K562 (cell line): ENCODE measurements around the gene KMO. TPM values are rescaled to one million over a fixed set of nuclear protein-coding genes. Genes with fewer than 3 reads are reported as not detected.
A peak's percentile ranks its signal among the peaks of the same experiment; 100 is the strongest.

ENCODE experiments used
- ATAC-seq: fragments of 200-7000 bp; cut with Tn5 transposase; 3 replicates; pipeline ENCODE4 v1.9.1; 2020; ENCODE audit warnings: moderate library complexity
- BruUV-seq: library from RNA; stranded (reverse); fragments of 400-500 nt; replicated peaks from 2 replicates; lab custom pipeline; 2021; lab: Mats Ljungman, UMichigan
- CTCF ChIA-PET: fragments of 300-600 bp; formaldehyde crosslinking; extraction: SDS; loops from one replicate; lab custom pipeline; 2021; ENCODE audit warnings: low intra/inter-chr PET ratio; lab: Yijun Ruan, JAX
- POLR2A ChIA-PET: fragments of 300-600, 350-650 bp; sonication (Branson Sonifier 250); formaldehyde crosslinking; extraction: SDS; loops from one replicate; lab custom pipeline; 2021; ENCODE audit warnings: antibody characterized with exemption, inconsistent platforms; lab: Yijun Ruan, JAX
- DNase-seq, 4 experiments: peaks; one replicate each; pipeline versions ENCODE4 v3.0.0 to v3.0.0-alpha.2; 2011 to 2018; ENCODE audit warnings: low spot score in 3 of 4, mixed read lengths in 3 of 4; ENCODE audit errors: extremely low read depth in 1 of 4
- FAIRE-seq: peaks from 2 replicates; lab custom pipeline; 2011; peaks lifted over from hg19 to GRCh38; lab: Jason Lieb, UNC
- H2AFZ ChIP-seq: 2 replicates; pipeline ENCODE4 v1.6.0; 2011; ENCODE audit warnings: low read depth, low read length, control low read depth, inconsistent platforms
- H3K27ac ChIP-seq: fragments of 200-600 bp; 3 replicates; pipeline ENCODE4 v1.8.0; 2011; ENCODE audit warnings: low read depth, mild to moderate bottlenecking, control low read depth, inconsistent platforms, low read length, moderate library complexity, mixed read lengths; ENCODE audit errors: extremely low read depth
- H3K27me3 ChIP-seq, 2 experiments: fragments of 300-600 bp in 1 of 2; 2 replicates in 1 of 2; 3 replicates in 1 of 2; pipeline versions ENCODE4 v1.6.0 to v1.8.0; 2011; ENCODE audit warnings: inconsistent platforms in 2 of 2, low read length in 2 of 2, mild to moderate bottlenecking in 1 of 2, mixed read lengths in 1 of 2, moderate library complexity in 1 of 2; ENCODE audit not compliant: control insufficient read depth in 2 of 2, insufficient read depth in 2 of 2
- H3K36me3 ChIP-seq: fragments of 300-600 bp; 3 replicates; pipeline ENCODE4 v1.8.0; 2011; ENCODE audit warnings: mild to moderate bottlenecking, low read length, inconsistent platforms; ENCODE audit not compliant: control insufficient read depth, insufficient read depth
- H3K4me1 ChIP-seq, 2 experiments: fragments of 200-600 bp in 1 of 2; replicated peaks in 1 of 2; 2 replicates in 1 of 2; 3 replicates in 1 of 2; pipeline versions ENCODE4 v1.5.1 to v1.8.0; 2011; ENCODE audit warnings: inconsistent platforms in 2 of 2, low read length in 2 of 2, mild to moderate bottlenecking in 1 of 2, mixed read lengths in 1 of 2, moderate library complexity in 1 of 2; ENCODE audit not compliant: control insufficient read depth in 2 of 2, insufficient read depth in 2 of 2
- H3K4me2 ChIP-seq: 2 replicates; pipeline ENCODE4 v1.6.1; 2011; ENCODE audit warnings: low read length, control low read depth, inconsistent platforms, mixed read lengths; ENCODE audit not compliant: insufficient read depth
- H3K4me3 ChIP-seq: fragments of 200-600 bp; sonication (generic), shearing (Covaris generic); 2 replicates; pipeline ENCODE4 v1.5.1; 2016; ENCODE audit warnings: control low read depth, inconsistent platforms
- H3K79me2 ChIP-seq: fragments of 200-600 bp; 3 replicates; pipeline ENCODE4 v1.8.0; 2011; ENCODE audit warnings: low read length, inconsistent platforms; ENCODE audit not compliant: control insufficient read depth, insufficient read depth
- H3K9ac ChIP-seq, 2 experiments: 2 replicates each; pipeline versions ENCODE4 v1.6.0 to v1.6.1; 2011; ENCODE audit warnings: low read depth in 2 of 2, low read length in 2 of 2, control low read depth in 1 of 2, inconsistent platforms in 1 of 2, mild to moderate bottlenecking in 1 of 2, mixed read lengths in 1 of 2; ENCODE audit not compliant: insufficient read depth in 1 of 2
- H3K9me1 ChIP-seq: one replicate; pipeline ENCODE4 v1.6.0; 2011; ENCODE audit warnings: inconsistent platforms, mild to moderate bottlenecking, low read length, moderate library complexity; ENCODE audit not compliant: control insufficient read depth, insufficient read depth
- H3K9me3 ChIP-seq: replicated peaks from 2 replicates; pipeline ENCODE4 v1.5.1; 2011; ENCODE audit warnings: low read depth, low read length, inconsistent platforms; ENCODE audit not compliant: control insufficient read depth, insufficient read depth
- H4K20me1 ChIP-seq: replicated peaks from 2 replicates; pipeline ENCODE4 v1.6.1; 2011; ENCODE audit warnings: low read length, inconsistent platforms, mixed read lengths; ENCODE audit not compliant: control insufficient read depth, insufficient read depth
- CCNT2 ChIP-seq: IDR thresholded peaks from 2 replicates; pipeline ENCODE4 v1.6.1; 2011; ENCODE audit warnings: borderline replicate concordance, low read depth, mild to moderate bottlenecking, moderate library complexity, mixed read lengths, low read length; ENCODE audit not compliant: insufficient read length; ENCODE audit errors: extremely low read depth
- CEBPB ChIP-seq: fragments of 450-650 bp; IDR thresholded peaks from 2 replicates; pipeline ENCODE4 v1.6.1; 2016; ENCODE audit warnings: missing genetic modification characterization, missing compliant biosample characterization
- CXXC5 ChIP-seq: fragments of 250-450 bp; sonication (Bioruptor Pico); IDR thresholded peaks from 2 replicates; pipeline ENCODE4 v1.8.0; 2022; ENCODE audit warnings: inconsistent platforms, mild to moderate bottlenecking, moderate library complexity
- EHMT2 ChIP-seq: fragments of 450-650 bp; IDR thresholded peaks from 2 replicates; pipeline ENCODE4 v1.6.1; 2018; ENCODE audit warnings: antibody characterized with exemption
- FOXJ3 ChIP-seq: sonication (generic); formaldehyde crosslinking; IDR thresholded peaks from 2 replicates; pipeline ENCODE4 v1.4.0; 2020; ENCODE audit warnings: mild to moderate bottlenecking, missing genetic modification reagents
- GATA2 ChIP-seq: sonication (generic); formaldehyde crosslinking; IDR thresholded peaks from 2 replicates; pipeline ENCODE4 v1.4.0; 2020; ENCODE audit warnings: mild to moderate bottlenecking, missing genetic modification reagents
- MAZ ChIP-seq, 2 experiments: fragments of 450-650 bp in 1 of 2; sonication (generic) in 1 of 2; formaldehyde crosslinking; IDR thresholded peaks in 1 of 2; conservative IDR thresholded peaks in 1 of 2; 2 replicates each; pipeline versions ENCODE4 v1.4.0 to v1.5.0; 2020; ENCODE audit warnings: mild to moderate bottlenecking in 1 of 2, missing genetic modification reagents in 1 of 2
- POLR2H ChIP-seq: IDR thresholded peaks from 2 replicates; pipeline ENCODE4 v1.6.1; 2016; ENCODE audit warnings: missing genetic modification characterization, low read depth, mild to moderate bottlenecking, control low read depth, missing compliant biosample characterization, moderate library complexity
- RCOR1 ChIP-seq, 2 experiments: IDR thresholded peaks; 2 replicates each; pipeline ENCODE4 v1.6.1; 2012; ENCODE audit warnings: low read depth in 2 of 2, low read length in 2 of 2, borderline replicate concordance in 1 of 2, improper control_type of control experiment in 1 of 2
- SAP30 ChIP-seq: fragments of 200-600 bp; sonication (generic); IDR thresholded peaks from 2 replicates; pipeline ENCODE4 v1.6.1; 2012; ENCODE audit warnings: borderline replicate concordance, low read depth, mild to moderate bottlenecking, moderate library complexity, low read length, control low read depth, inconsistent platforms; ENCODE audit not compliant: insufficient read depth, poor library complexity, severe bottlenecking
- SOX6 ChIP-seq: fragments of 450-650 bp; IDR thresholded peaks from 2 replicates; pipeline ENCODE4 v1.6.1; 2014; ENCODE audit warnings: mild to moderate bottlenecking
- U2AF1 ChIP-seq: fragments of 200-400 bp; formaldehyde crosslinking; optimal IDR thresholded peaks from 2 replicates; pipeline ENCODE3; 2017; ENCODE audit warnings: mild to moderate bottlenecking, low read depth, low read length, moderate library complexity
- ZNF140 ChIP-seq: fragments of 250-450 bp; sonication (Bioruptor Pico); IDR thresholded peaks from 2 replicates; pipeline ENCODE4 v1.8.0; 2021; ENCODE audit warnings: moderate library complexity, mild to moderate bottlenecking, inconsistent platforms
- WGBS: fragments of 100-300 bp; shearing (Covaris generic); methylation state at CpG from one replicate; pipeline ENCODE4 v1.1.6; 2016; ENCODE audit warnings: low coverage, mixed read lengths; ENCODE audit not compliant: insufficient coverage; ENCODE audit errors: missing lambda C conversion rate; 5-methylcytosine and 5-hydroxymethylcytosine counted together
- in situ Hi-C: fragments of 300-500 bp; cut with MboI; formaldehyde crosslinking; loops from 4 replicates; pipeline ENCODE4 v1.15.0; 2018; ENCODE audit warnings: inconsistent platforms, mixed read lengths
- intact Hi-C: fragments of 100-400 bp; cut with micrococcal nuclease; formaldehyde crosslinking; loops from 2 replicates; pipeline ENCODE4 v1.14.2; 2022
- polyA plus RNA-seq, 8 experiments: library from polyadenylated mRNA; depleted of rRNA in 4 of 8; stranded (reverse) in 5 of 8; unstranded in 3 of 8; fragments of >200 nt; fragmentation: Nextera tagmentation in 2 of 8; fragmentation: Illumina TruSeq in 1 of 8; extraction: Ambion mirVana in 2 of 8; extraction: Trizol in 1 of 8; gene quantifications; 2 replicates each; pipeline versions ENCODE4 v1.2.1 to v1.2.3, GENCODE V29; 2011 to 2014; ENCODE audit warnings: inconsistent platforms in 1 of 8, missing spikeins in 1 of 8
- total RNA-seq, 7 experiments: library from RNA; depleted of rRNA in 6 of 7; stranded (reverse); fragments of >200 nt in 6 of 7; fragmentation: Illumina TruSeq in 2 of 7; extraction: Trizol in 2 of 7; gene quantifications; 2 replicates each; pipeline versions ENCODE4 v1.2.1 to v1.2.3, GENCODE V29; 2011 to 2021; ENCODE audit warnings: low replicate concordance in 1 of 7

Gene KMO
- total and polyA plus RNA-seq, 9 of the 15 experiments (the other 6 are each of a cell fraction or from before 2014, with no cell fraction given) = 0.01 to 0.11 (median 0.01) TPM; not detected in 6

DNA sequence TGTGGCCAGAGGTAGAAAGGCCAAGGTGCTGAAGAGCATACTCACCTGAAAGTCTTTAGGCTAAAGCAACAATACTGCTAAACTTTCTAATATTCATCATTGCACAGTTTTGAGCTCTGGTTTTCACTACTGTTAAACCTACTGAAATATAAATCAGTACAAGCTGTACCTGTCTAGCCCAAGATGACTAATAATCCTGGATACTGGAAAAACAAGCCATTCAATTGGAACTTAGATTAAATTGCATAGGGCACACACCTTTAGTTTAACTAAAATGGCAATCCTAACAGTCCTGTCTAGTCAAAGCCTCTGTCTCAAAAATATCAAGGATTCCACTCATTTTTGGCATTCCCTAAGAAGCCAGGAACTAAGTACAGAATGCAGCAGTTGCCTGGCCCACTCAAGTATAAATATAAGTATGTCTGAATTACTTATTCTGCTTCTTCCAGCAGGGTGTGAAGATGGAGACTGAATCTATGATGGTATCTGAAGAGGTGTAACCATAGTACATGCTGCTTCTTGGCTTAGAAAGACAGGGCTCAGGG, 104.9 kb downstream of the KMO start:
- Histone ChIP-seq H3K79me2 (peaks cover 80% of the 10 kb centered on the region), H3K4me2 (peak overlapping the region; percentile 98), H4K20me1 (peaks cover 3% of the 10 kb centered on the region; the same call in 1 of the 2 replicates), H3K27me3 (no peaks in the 10 kb centered on the region), H3K9me3 (peaks cover 16% of the 10 kb centered on the region), H3K4me3 (peak overlapping the region; percentile 88), H3K4me1 (peaks cover 7 to 9% of the 10 kb centered on the region in 2 experiments), H3K36me3 (peaks cover 57% of the 10 kb centered on the region)
- BruUV-seq = no TSS peak
- ATAC-seq = no peak; the same call in 2 of the 3 replicates
- CTCF ChIA-PET = interaction anchor here (0.6 kb wide), 1 partner anchor 568 kb away, joined by 3 read pairs; no protein-coding TSS in a partner anchor
- TF ChIP-seq ZNF140 (no peak), MAZ (CRISPR knock-in tag; conservative IDR thresholded peaks at IDR 0.05 in 1 of 2, IDR thresholded peaks at IDR 0.05 in 1 of 2) (0 out of 4 replicates have a peak, but pooled peaks of 1 of the 2 experiments have one; percentile 14), GATA2 (CRISPR knock-in tag) (0 out of 2 replicates have a peak, but pooled peaks have one; percentile 9)
- TF ChIP-seq, all 486 proteins: peak for 2
- FAIRE-seq = no peak
- Histone ChIP-seq H2AFZ (no peak overlapping the region), H3K9ac (peak overlapping the region in 1 of 2 experiments; percentile 86; a peak in 1 of 4 replicates), H3K9me1 (no peaks in the 10 kb centered on the region), H3K27ac (no peak overlapping the region)
- DNase-seq = no peak
- intact Hi-C loops = loop anchor here (1.0 to 5.0 kb wide), 2 partner anchors 59 to 80 kb away; no protein-coding TSS in a partner anchor
- POLR2A ChIA-PET = interaction anchor here (1.1 to 1.7 kb wide), 4 partner anchors 8 to 205 kb away, joined by 4 to 8 read pairs (median 5); no protein-coding TSS in a partner anchor
- in situ Hi-C loops = no loop called here

DNA sequence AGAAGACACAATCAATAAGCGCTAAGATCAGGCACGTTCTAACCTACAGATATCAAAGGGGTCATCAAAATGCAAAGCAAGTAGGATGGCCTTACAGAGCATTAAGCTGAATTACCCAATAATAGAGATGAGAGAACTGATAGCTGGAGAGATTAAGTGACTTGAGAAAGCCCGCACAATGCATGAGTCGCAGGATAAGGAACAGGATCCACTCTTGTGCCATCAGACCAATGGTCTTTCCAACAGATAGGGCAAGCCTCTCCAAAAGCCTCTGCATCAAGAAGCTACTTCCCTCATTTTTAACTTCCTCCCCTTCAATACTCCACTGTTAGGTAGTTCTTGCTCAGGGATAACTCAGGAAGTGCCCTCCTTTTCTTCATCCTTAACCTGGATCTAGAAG, 105.4 kb downstream of the KMO start:
- Histone ChIP-seq H2AFZ (no peak overlapping the region), H3K9me1 (no peaks in the 10 kb centered on the region), H3K79me2 (peaks cover 75% of the 10 kb centered on the region), H3K9me3 (peaks cover 21% of the 10 kb centered on the region), H3K27me3 (no peaks in the 10 kb centered on the region), H3K4me1 (peaks cover 7 to 9% of the 10 kb centered on the region in 2 experiments), H4K20me1 (peaks cover 3% of the 10 kb centered on the region; the same call in 1 of the 2 replicates), H3K9ac (peak overlapping the region; percentile 84 to 86; a peak in 3 of 4 replicates), H3K36me3 (peaks cover 52% of the 10 kb centered on the region), H3K4me3 (peak overlapping the region; percentile 88), H3K4me2 (peak overlapping the region; percentile 98), H3K27ac (peak overlapping the region; percentile 26; the same call in 1 of the 3 replicates)
- ChIA-PET POLR2A (interaction anchor here (1.1 to 1.9 kb wide), 5 partner anchors 8 to 205 kb away, joined by 4 to 8 read pairs (median 6); no protein-coding TSS in a partner anchor), CTCF (no interaction called here)
- peak in 2 of 4 experiments; percentile 18 to 49 for DNase-seq
- BruUV-seq = no TSS peak
- peak; percentile 1; the same call in 2 of the 3 replicates for ATAC-seq
- in situ Hi-C loops (no loop called here), intact Hi-C loops (loop anchor here (1.0 to 5.0 kb wide), 2 partner anchors 59 to 80 kb away; no protein-coding TSS in a partner anchor)
- FAIRE-seq = peak; percentile 37
- WGBS = 12% methylated on average over 4 of the region's 4 CpGs
- TF ChIP-seq CEBPB (tag) (peak; percentile 77), SOX6 (peak; percentile 40; the same call in 1 of the 2 replicates), GATA2 (CRISPR knock-in tag) (0 out of 2 replicates have a peak, but pooled peaks have one; percentile 5), POLR2H (tag) (no peak), CXXC5 (CRISPR knock-in tag) (peak; percentile 28; the same call in 1 of the 2 replicates), U2AF1 (no peak), EHMT2 (0 out of 2 replicates have a peak, but pooled peaks have one; percentile 12), RCOR1 (IDR thresholded peaks at IDR 0.05; ENCODE audit: borderline replicate concordance in 1 of 2, low read depth in 2 of 2, low read length in 2 of 2) (peak in 1 of 2 experiments; percentile 19; a peak in 1 of 4 replicates), SAP30 (peak; percentile 6), CCNT2 (peak; percentile 21), FOXJ3 (CRISPR knock-in tag) (no peak)
